Activated CD4-positive, alpha-beta T cell treated with anti-CD3 and anti-CD28 coated beads, Interleukin-2, amount 50 U/mL, for 4 hours (primary cell): Measurements from ENCODE around the gene METTL26.
"Not testable (repeated sequence)": the region's sequence is repeated elsewhere in the genome, so short reads cannot be mapped to it uniquely, and the experiment has no call there.

Source experiments
- DNase-seq, 2 experiments: peaks; one replicate each; pipeline ENCODE4 v3.0.0-alpha.2; 2020

The METTL26 gene

GRCh38 chr16:624526-625070, 11.5 kb downstream of the METTL26 start:
- DNase-seq = no peak

DNA sequence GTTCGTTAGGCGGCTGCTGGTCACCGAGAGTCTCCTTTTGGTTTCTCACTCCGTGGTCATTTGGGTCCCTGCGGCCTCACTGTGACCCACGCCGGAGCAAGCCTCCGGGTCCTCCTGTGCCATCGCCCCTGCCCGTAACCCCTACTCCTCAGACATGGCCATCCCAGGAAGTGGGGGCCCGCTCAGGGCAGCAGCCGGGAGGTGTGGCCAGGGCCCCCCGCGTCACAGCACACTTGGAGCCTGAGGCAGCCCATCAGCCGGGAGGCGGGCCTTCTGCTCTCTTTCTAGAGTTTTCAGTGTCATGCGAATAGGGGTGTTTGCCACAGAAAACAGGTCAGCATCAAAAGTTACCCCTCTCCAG, 13.2 kb downstream of the METTL26 start:
- DNase-seq = no peak

- DNase-seq = no peak
Observed at GRCh38 chr16:621526-622105, 14.5 kb downstream of the METTL26 start.

GRCh38 chr16:620700-621525, 15.2 kb downstream of the METTL26 start:
- no peak for DNase-seq

GRCh38 chr16:619476-620100, 16.5 kb downstream of the METTL26 start:
- no peak for DNase-seq

DNA sequence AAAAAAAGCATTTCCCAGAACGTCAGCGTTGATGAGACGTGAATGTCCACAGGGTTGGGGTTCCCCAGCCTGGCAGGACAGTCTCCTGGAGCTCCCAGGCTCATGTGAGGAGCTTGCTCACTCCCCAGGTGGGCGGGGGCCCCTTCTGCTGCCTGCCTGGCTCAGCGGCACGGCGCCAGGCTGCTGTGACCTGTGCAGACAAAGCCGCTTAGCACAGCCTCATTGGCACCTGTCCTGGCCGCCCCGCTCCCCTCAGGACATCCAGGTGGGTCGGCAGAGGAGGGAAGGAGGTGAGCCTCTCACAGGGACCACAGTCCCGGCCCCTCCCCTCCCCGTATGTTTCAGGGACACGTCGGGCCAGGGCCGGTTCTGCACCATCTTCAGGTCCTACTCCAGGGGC, 18.2 kb downstream of the METTL26 start:
- no peak for DNase-seq

DNA sequence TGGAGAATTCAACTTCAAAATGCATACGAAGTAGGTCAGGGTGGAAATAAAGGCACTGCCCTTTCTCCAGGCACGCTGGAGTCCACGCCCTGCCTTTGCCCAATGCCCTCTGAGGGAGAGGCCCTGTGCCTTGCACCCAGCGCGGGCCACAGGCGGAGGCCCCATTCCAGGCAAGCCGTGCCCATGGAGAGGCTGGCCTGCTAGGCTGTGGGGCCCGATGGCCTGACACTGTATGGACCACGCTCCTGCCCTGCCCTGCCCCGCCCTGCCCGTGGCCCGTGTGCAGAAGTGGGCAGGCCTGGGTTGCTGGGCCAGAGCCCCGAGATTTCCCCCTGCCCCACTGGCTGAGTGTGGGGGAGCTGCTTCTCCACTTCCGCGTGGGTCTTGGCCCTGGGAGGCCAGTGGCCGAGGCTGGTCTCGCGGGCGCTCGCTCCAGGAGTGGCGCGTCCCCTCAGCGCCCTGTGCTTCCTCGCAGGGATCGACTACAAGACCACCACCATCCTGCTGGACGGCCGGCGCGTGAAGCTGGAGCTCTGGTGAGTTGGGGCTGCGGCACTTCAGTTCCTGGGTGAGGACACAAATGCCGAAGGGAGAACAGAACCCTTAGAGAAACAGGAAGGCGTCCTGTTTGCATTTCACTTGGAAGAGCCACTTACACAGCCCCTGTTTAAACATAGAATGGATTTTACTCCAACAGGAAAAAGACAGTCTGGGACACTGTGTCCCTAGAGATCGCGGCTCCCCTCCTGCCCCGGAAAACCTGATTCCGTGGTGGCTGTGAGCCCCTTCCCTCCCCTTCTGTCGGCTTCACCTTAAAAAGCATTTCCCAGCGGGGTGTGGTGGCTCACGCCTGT, 19.1 kb downstream of the METTL26 start:
- DNase-seq = no peak

- no peak for DNase-seq
Observed at GRCh38 chr16:615122-615521, 21.0 kb downstream of the METTL26 start.

GRCh38 chr16:610513-611381, 25.4 kb downstream of the METTL26 start:
- peak; percentile 49 to 52 for DNase-seq

- DNase-seq = no peak
Observed at GRCh38 chr16:609984-610383, 26.1 kb downstream of the METTL26 start.

DNA sequence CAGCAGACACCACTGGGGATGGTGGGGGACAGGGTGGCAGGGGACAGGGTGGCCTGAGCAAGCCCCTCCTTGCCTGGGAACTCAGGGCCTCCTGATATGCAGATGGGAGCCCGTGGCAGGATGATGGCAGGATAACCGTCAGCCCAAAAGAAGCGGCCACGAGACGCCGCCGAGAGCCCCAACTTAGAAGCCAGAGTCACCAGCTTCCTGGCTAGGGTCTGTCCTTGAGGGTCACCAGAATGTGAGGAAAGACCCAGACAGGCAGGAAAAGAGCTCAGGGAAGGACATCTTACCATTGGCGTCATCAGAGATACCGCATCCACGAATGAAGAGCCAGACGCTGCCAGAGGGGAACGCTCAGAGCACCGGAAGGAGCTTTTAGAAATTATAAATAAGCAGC, 26.8 kb downstream of the METTL26 start:
- DNase-seq = no peak

GRCh38 chr16:608019-608418, 28.1 kb downstream of the METTL26 start:
- no peak for DNase-seq

DNA sequence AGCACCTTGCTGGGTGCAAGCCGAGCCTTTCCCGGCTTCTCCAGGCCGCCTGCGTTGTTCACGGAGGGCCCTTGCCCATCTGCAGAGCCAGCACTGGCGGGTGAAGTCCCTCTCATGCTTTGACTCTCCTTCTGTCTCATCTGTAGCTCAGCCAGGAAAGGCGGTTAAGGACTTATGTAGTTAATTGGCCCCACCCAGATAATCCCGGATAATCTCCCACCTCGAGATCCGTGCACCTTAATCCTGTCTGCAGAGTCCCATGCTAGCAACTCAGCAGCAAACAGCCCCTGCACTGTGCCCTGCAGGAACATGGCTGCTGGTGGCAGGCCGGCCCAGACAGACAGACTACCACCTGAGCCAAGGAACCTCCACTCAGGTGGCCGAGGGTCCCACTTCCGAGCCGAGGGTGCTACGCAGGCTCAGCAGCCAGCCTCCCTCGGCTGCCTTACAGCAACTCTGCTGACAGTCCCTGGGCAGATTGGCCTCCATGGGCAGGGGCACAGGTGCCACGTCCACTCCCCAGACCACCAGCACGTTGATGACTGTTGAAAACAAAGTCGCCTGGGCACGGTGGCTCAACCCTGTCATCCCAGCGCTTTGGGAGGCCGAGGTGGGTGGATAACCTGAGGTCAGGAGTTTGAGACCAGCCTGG, 29.3 kb downstream of the METTL26 start:
- DNase-seq = no peak

DNA sequence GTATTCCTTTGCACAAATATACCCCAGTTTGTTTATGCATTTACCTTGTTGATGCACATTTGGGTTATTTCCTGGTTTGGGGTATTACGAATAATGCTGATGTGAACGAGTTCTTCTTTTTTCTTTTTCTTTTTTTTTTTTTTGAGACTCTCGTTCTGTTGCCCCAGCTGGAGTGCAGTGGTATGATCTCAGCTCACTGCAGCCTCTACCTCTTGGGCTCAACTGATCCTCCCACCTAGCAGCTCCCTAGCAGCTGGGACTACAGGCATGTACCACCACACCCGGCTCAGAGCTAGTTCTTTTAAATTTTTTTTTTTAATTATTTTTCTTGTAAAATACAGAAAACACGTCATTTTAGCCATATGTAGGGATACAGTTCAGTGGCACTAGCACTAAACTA, 32.2 kb downstream of the METTL26 start:
- no peak for DNase-seq

- no peak for DNase-seq
Observed at GRCh38 chr16:600781-601180, 35.3 kb downstream of the METTL26 start.

GRCh38 chr16:598823-599739, 37.0 kb downstream of the METTL26 start:
- DNase-seq = no peak

DNA sequence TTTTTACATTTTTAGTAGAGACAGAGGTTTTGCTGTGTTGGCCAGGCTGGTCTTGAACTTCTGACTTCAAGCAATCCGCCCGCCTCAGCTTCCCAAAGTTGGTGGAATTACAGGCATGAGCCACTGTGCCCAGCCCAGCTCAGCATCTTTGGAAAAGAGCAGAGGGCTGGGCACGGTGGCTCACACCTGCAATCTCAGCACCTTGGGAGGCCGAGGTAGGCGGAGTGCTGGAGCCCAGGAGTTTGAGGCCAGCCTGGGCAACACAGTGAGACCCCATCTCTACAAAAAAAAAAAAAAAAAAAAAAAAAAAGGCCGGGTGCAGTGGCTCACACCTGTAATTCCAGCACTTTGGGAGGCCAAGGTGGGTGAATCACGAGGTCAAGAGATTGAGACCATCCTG, 38.5 kb downstream of the METTL26 start:
- DNase-seq = not testable (repeated sequence)

DNA sequence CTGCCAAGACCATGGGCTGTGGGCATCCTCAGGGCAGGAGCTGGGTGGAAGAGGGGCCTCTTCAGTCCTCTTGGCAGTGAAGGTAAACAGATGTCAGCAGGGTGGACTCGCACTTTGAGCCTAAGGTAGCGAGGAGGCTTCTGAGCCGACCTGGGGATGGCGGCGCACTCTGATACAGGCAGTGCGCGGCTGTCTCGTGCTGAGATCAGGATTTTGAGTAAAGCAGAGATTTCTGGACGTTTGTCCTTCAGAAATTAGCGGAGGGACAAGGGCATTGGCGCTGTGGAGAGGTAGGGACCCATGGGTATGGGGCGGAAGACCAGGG, 39.4 kb downstream of the METTL26 start:
- no peak for DNase-seq

DNA sequence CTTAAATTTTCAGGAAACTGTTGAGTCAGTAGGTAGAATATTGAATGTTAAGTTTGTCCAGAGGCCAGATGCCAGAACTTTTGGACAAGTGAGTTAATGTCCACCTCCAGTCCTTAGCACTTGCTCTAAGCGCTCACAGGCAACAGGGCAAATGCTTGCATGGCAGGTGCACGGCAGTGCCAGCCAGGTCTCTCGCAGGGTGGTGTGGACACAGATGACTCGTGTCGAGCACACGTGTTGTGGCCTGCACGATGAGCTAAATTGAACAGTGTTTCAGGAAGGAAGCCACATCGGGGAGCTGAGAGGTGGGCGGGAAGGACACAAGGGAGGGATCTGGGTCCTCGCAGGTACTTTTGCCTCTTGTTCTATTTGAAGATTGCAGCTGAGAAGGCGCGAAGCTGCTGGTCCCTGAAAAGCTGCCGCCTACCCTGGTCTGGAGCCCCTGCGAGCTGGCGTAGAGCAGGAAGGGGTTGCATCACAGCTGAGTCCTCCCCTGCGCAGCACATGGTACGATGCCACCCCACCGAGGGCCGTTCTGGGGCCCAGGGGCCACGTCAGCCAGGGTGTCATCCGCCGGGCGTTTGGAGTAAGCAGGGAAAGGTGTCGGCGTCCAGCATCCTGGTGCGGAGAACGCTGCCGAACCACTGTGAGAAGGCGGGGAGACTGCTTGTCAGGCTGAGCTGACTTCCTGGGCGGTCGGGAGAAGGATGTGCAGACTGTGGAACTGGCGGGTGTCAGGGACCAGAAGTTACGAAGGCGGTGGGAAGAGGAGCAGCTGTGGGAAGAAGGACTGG, 40.0 kb downstream of the METTL26 start:
- DNase-seq = no peak

DNA sequence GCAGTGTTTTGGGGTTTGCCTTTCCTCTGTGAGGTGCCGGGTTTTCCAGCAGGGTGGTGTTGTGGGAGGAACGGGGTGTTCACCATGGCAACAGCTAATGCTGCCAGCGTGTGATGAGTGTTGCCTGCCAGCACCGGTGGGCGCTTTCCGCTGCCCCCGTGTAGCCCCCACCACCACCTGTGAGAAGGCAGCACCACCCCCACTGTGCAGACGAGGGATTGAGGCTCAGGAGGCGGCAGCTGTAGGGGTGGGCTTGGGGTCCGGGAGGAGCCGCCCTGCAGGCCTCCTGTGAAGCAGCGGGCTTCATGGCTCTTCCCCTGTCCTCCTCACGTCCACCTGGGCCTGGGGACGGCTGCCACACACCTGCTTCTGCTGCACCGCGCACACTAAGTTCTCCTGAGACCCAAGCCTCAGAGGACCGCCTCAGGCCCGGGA, 41.0 kb downstream of the METTL26 start:
- no peak for DNase-seq
